ENCODE results near the gene PIWIL4.

The PIWIL4 gene

GRCh38 chr11:94662065-94662779 is 95.1 kb downstream of the PIWIL4 start:
- Histone ChIP-seq H2AFZ (ENCODE audit: low read length) (no peak overlapping the region), H3K9me3 (ENCODE audit: insufficient read depth, low read depth, low read length) (no peaks in the 10 kb centered on the region), H3K79me2 (ENCODE audit: insufficient read depth, low read length) (no peaks in the 10 kb centered on the region), H4K20me1 (ENCODE audit: insufficient read depth, low read length, poor library complexity, severe bottlenecking) (no peaks in the 10 kb centered on the region), H3K4me2 (ENCODE audit: low read depth, low read length, poor library complexity, severe bottlenecking) (no peak overlapping the region), H3F3A (ENCODE audit: low read depth) (no peaks in the 10 kb centered on the region), H3K27me3 (ENCODE audit: insufficient read depth, low read length, poor library complexity, severe bottlenecking) (no peaks in the 10 kb centered on the region), H3K4me3 (ENCODE audit: low read length, poor library complexity, severe bottlenecking) (no peak overlapping the region), H3K9me2 (replicated peaks; ENCODE audit: low read depth, low read length) (no peaks in the 10 kb centered on the region), H3K4me1 (ENCODE audit: insufficient read depth, low read length, poor library complexity, severe bottlenecking) (no peaks in the 10 kb centered on the region), H3K9ac (ENCODE audit: low read depth, low read length, poor library complexity, severe bottlenecking) (no peak overlapping the region), H3K36me3 (ENCODE audit: insufficient read depth, low read length) (no peaks in the 10 kb centered on the region)
- no peak for TF ChIP-seq CTCF (conservative IDR thresholded peaks at IDR 0.05; ENCODE audit: low read length)
- no peak for TF ChIP-seq EZH2phosphoT487 (IDR thresholded peaks at IDR 0.05; ENCODE audit: borderline replicate concordance)

- Histone ChIP-seq H3F3A (ENCODE audit: low read depth) (no peaks in the 10 kb centered on the region), H3K4me2 (ENCODE audit: low read depth, low read length, poor library complexity, severe bottlenecking) (no peak overlapping the region), H2AFZ (ENCODE audit: low read length) (no peak overlapping the region), H3K36me3 (ENCODE audit: insufficient read depth, low read length) (no peaks in the 10 kb centered on the region), H4K20me1 (ENCODE audit: insufficient read depth, low read length, poor library complexity, severe bottlenecking) (no peaks in the 10 kb centered on the region), H3K9ac (ENCODE audit: low read depth, low read length, poor library complexity, severe bottlenecking) (no peak overlapping the region), H3K4me1 (ENCODE audit: insufficient read depth, low read length, poor library complexity, severe bottlenecking) (no peaks in the 10 kb centered on the region), H3K27me3 (ENCODE audit: insufficient read depth, low read length, poor library complexity, severe bottlenecking) (no peaks in the 10 kb centered on the region), H3K9me2 (replicated peaks; ENCODE audit: low read depth, low read length) (no peaks in the 10 kb centered on the region), H3K79me2 (ENCODE audit: insufficient read depth, low read length) (no peaks in the 10 kb centered on the region), H3K9me3 (ENCODE audit: insufficient read depth, low read depth, low read length) (no peaks in the 10 kb centered on the region), H3K4me3 (ENCODE audit: low read length, poor library complexity, severe bottlenecking) (no peak overlapping the region)
- no peak for TF ChIP-seq EZH2phosphoT487 (IDR thresholded peaks at IDR 0.05; ENCODE audit: borderline replicate concordance)
- no peak for TF ChIP-seq CTCF (conservative IDR thresholded peaks at IDR 0.05; ENCODE audit: low read length)
Measured at GRCh38 chr11:94662846-94663390, 95.8 kb downstream of the PIWIL4 start.

GRCh38 chr11:94664346-94664745 is 97.2 kb downstream of the PIWIL4 start:
- no peak overlapping the region for H3K4me2 ChIP-seq (ENCODE audit: low read depth, low read length, poor library complexity, severe bottlenecking)
- no peaks in the 10 kb centered on the region for H3K9me3 ChIP-seq (ENCODE audit: insufficient read depth, low read depth, low read length)
- H3F3A ChIP-seq (ENCODE audit: low read depth) = no peaks in the 10 kb centered on the region
- H3K4me3 ChIP-seq (ENCODE audit: low read length, poor library complexity, severe bottlenecking) = no peak overlapping the region
- no peak overlapping the region for H2AFZ ChIP-seq (ENCODE audit: low read length)
- H3K36me3 ChIP-seq (ENCODE audit: insufficient read depth, low read length) = no peaks in the 10 kb centered on the region
- H3K79me2 ChIP-seq (ENCODE audit: insufficient read depth, low read length) = no peaks in the 10 kb centered on the region
- no peaks in the 10 kb centered on the region for H4K20me1 ChIP-seq (ENCODE audit: insufficient read depth, low read length, poor library complexity, severe bottlenecking)
- H3K9ac ChIP-seq (ENCODE audit: low read depth, low read length, poor library complexity, severe bottlenecking) = no peak overlapping the region
- H3K9me2 ChIP-seq (replicated peaks; ENCODE audit: low read depth, low read length) = no peaks in the 10 kb centered on the region
- TF ChIP-seq CTCF (conservative IDR thresholded peaks at IDR 0.05; ENCODE audit: low read length) (no peak), EZH2phosphoT487 (IDR thresholded peaks at IDR 0.05; ENCODE audit: borderline replicate concordance) (no peak)
- no peaks in the 10 kb centered on the region for H3K4me1 ChIP-seq (ENCODE audit: insufficient read depth, low read length, poor library complexity, severe bottlenecking)
- no peaks in the 10 kb centered on the region for H3K27me3 ChIP-seq (ENCODE audit: insufficient read depth, low read length, poor library complexity, severe bottlenecking)
